ENCODE results near the gene KCNQ1.

DNA sequence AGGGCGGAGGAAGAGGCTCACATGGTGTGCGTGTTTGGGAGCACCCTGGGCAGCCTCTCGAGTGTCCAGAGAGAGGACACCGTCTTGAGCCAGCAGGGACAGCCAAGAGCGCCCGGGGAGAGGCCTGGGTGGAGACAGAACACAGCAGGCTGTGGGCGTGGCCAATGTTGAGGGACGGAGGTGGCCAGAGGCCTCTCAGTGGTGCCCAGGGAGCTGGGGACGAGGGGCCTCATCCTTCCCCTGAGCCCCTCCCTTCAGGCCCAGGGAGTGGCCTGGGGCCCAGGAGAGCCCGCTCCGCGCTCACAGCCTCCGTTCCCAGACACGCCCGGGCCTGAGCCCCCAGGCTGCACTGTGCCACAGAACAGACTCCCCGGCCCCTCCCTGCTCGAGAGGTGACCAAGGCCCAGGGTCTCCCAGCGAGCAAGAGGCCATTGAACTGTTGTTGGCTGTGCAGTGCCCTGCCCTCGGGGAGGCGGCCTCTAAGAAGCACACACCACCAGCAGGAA is 392.3 kb downstream of the KCNQ1 start:
- TF ChIP-seq SMARCC2 (IDR thresholded peaks at IDR 0.05) (no peak), ZNF282 (IDR thresholded peaks at IDR 0.05; ENCODE audit: partially characterized antibody) (no peak)
- TF ChIP-seq, protein P1, sequence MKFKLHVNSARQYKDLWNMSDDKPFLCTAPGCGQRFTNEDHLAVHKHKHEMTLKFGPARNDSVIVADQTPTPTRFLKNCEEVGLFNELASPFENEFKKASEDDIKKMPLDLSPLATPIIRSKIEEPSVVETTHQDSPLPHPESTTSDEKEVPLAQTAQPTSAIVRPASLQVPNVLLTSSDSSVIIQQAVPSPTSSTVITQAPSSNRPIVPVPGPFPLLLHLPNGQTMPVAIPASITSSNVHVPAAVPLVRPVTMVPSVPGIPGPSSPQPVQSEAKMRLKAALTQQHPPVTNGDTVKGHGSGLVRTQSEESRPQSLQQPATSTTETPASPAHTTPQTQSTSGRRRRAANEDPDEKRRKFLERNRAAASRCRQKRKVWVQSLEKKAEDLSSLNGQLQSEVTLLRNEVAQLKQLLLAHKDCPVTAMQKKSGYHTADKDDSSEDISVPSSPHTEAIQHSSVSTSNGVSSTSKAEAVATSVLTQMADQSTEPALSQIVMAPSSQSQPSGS (CRISPR knock-in tag; IDR thresholded peaks at IDR 0.05), result no peak

Data from HepG2 (cell line).